Testis (tissue), 2 donors: ENCODE data around the gene COPS9.

Experiments used
- CTCF ChIP-seq, 3 experiments: fragments of 450-650 bp in 2 of 3; fragments of 200-600 bp in 1 of 3; sonication (generic) in 1 of 3; IDR thresholded peaks; one replicate each; pipeline ENCODE4 v1.5.1; 2016 to 2019; ENCODE audit warnings: antibody characterized with exemption in 3 of 3, mild to moderate bottlenecking in 2 of 3, moderate library complexity in 1 of 3
- POLR2A ChIP-seq: fragments of 450-650 bp; IDR thresholded peaks from one replicate; pipeline ENCODE4 v1.6.1; 2017; ENCODE audit warnings: antibody characterized with exemption, mild to moderate bottlenecking, moderate library complexity

GRCh38 chr2:240168041-240168440 is 31.9 kb upstream of the COPS9 start:
- TF ChIP-seq POLR2A: no peak
- TF ChIP-seq CTCF (IDR thresholded peaks at IDR 0.05): no peak
